H9 (cell line): ENCODE measurements around the gene SNX32. TPM values are rescaled to one million over a fixed set of nuclear protein-coding genes. Genes with fewer than 3 reads are reported as not detected.

ENCODE experiments used
- DNase-seq: peaks from one replicate; pipeline ENCODE4 v3.0.0-alpha.2; 2017
- H2AFZ ChIP-seq: one replicate; pipeline ENCODE4 v1.6.1; 2013; ENCODE audit warnings: mild to moderate bottlenecking, low read length, control low read depth, moderate library complexity
- H2AK5ac ChIP-seq: 2 replicates; pipeline ENCODE4 v1.6.1; 2013; ENCODE audit warnings: low read length, control low read depth, mixed read lengths; ENCODE audit not compliant: insufficient read length
- H2BK120ac ChIP-seq: one replicate; pipeline ENCODE4 v1.6.1; 2013; ENCODE audit warnings: low read depth, mild to moderate bottlenecking, low read length, control low read depth, inconsistent platforms; ENCODE audit not compliant: poor library complexity, severe bottlenecking
- H2BK12ac ChIP-seq: 2 replicates; pipeline ENCODE4 v1.6.1; 2013; ENCODE audit warnings: low read length, control low read depth, mixed read lengths, low read depth; ENCODE audit not compliant: insufficient read length
- H2BK15ac ChIP-seq: 2 replicates; pipeline ENCODE4 v1.6.1; 2013; ENCODE audit warnings: low read depth, low read length, control low read depth
- H2BK20ac ChIP-seq: one replicate; pipeline ENCODE4 v1.6.1; 2013; ENCODE audit warnings: low read depth, mild to moderate bottlenecking, low read length, control low read depth, inconsistent platforms; ENCODE audit not compliant: poor library complexity, severe bottlenecking
- H2BK5ac ChIP-seq: 2 replicates; pipeline ENCODE4 v1.6.1; 2013; ENCODE audit warnings: low read length, control low read depth, mixed read lengths; ENCODE audit not compliant: insufficient read length
- H3K14ac ChIP-seq: 2 replicates; pipeline ENCODE4 v1.6.1; 2013; ENCODE audit warnings: low read length, control low read depth; ENCODE audit not compliant: insufficient read depth
- H3K18ac ChIP-seq: 2 replicates; pipeline ENCODE4 v1.6.1; 2013; ENCODE audit warnings: low read depth, mild to moderate bottlenecking, mixed read lengths, low read length, control low read depth; ENCODE audit not compliant: insufficient read length
- H3K23ac ChIP-seq: 2 replicates; pipeline ENCODE4 v1.6.1; 2013; ENCODE audit warnings: low read length, control low read depth, mixed read lengths, low read depth; ENCODE audit not compliant: insufficient read length
- H3K23me2 ChIP-seq: 2 replicates; pipeline ENCODE4 v1.6.1; 2013; ENCODE audit warnings: low read depth, mild to moderate bottlenecking, mixed read lengths, low read length, control low read depth; ENCODE audit not compliant: insufficient read length, poor library complexity, severe bottlenecking
- H3K27ac ChIP-seq: 2 replicates; pipeline ENCODE4 v1.5.1; 2013; ENCODE audit warnings: low read length, control low read depth, mixed read lengths, low read depth; ENCODE audit not compliant: insufficient read length
- H3K27me3 ChIP-seq: 2 replicates; pipeline ENCODE4 v1.6.1; 2013; ENCODE audit warnings: low read length, control low read depth, inconsistent platforms; ENCODE audit not compliant: insufficient read depth
- H3K4ac ChIP-seq: 2 replicates; pipeline ENCODE4 v1.6.1; 2013; ENCODE audit warnings: low read depth, mild to moderate bottlenecking, control low read depth, inconsistent platforms, low read length, moderate library complexity
- H3K4me1 ChIP-seq: 2 replicates; pipeline ENCODE4 v1.6.1; 2013; ENCODE audit warnings: low read length, control low read depth, inconsistent platforms; ENCODE audit not compliant: insufficient read depth
- H3K4me2 ChIP-seq: 2 replicates; pipeline ENCODE4 v1.6.1; 2013; ENCODE audit warnings: low read length, control low read depth, mixed read lengths; ENCODE audit not compliant: insufficient read length, insufficient read depth
- H3K56ac ChIP-seq: 2 replicates; pipeline ENCODE4 v1.6.1; 2013; ENCODE audit warnings: low read depth, mild to moderate bottlenecking, mixed read lengths, low read length, control low read depth; ENCODE audit not compliant: insufficient read length
- H3K79me1 ChIP-seq: 2 replicates; pipeline ENCODE4 v1.6.1; 2013; ENCODE audit warnings: low read depth, mild to moderate bottlenecking, moderate library complexity, low read length, control low read depth, inconsistent platforms; ENCODE audit not compliant: insufficient read depth, poor library complexity, severe bottlenecking
- H3K79me2 ChIP-seq: 2 replicates; pipeline ENCODE4 v1.6.1; 2013; ENCODE audit warnings: low read length, control low read depth, inconsistent platforms; ENCODE audit not compliant: insufficient read depth
- H3K9ac ChIP-seq: 2 replicates; pipeline ENCODE4 v1.6.1; 2013; ENCODE audit warnings: low read length, control low read depth, mixed read lengths; ENCODE audit not compliant: insufficient read length; ENCODE audit errors: extremely low read depth
- H3K9me3 ChIP-seq: one replicate; pipeline ENCODE4 v1.6.1; 2013; ENCODE audit warnings: low read depth, low read length, inconsistent platforms; ENCODE audit not compliant: control insufficient read depth
- H3T11ph ChIP-seq: one replicate; pipeline ENCODE4 v1.6.1; 2013; ENCODE audit warnings: mild to moderate bottlenecking, low read length, control low read depth, inconsistent platforms
- H4K20me1 ChIP-seq: one replicate; pipeline ENCODE4 v1.6.1; 2013; ENCODE audit not compliant: control insufficient read depth, insufficient read length, insufficient read depth
- H4K5ac ChIP-seq: 2 replicates; pipeline ENCODE4 v1.6.1; 2013; ENCODE audit warnings: low read depth, mild to moderate bottlenecking, mixed read lengths, low read length, control low read depth; ENCODE audit not compliant: insufficient read length
- H4K8ac ChIP-seq: replicated peaks from 2 replicates; pipeline ENCODE4 v1.6.1; 2013; ENCODE audit warnings: low read length, control low read depth, mixed read lengths, low read depth; ENCODE audit not compliant: insufficient read length
- H4K91ac ChIP-seq: 2 replicates; pipeline ENCODE4 v1.6.1; 2013; ENCODE audit warnings: low read depth, mild to moderate bottlenecking, moderate library complexity, mixed read lengths, low read length, control low read depth; ENCODE audit not compliant: insufficient read length
- H3K27ac Mint-ChIP-seq, 3 experiments: 2 replicates in 2 of 3; 3 replicates in 1 of 3; pipeline ENCODE4 v1.8.0; 2020 to 2021; ENCODE audit warnings: mixed read lengths in 3 of 3, mild to moderate bottlenecking in 1 of 3, moderate library complexity in 1 of 3
- H3K27me3 Mint-ChIP-seq: 2 replicates; pipeline ENCODE4 v1.8.0; 2021; ENCODE audit warnings: low read depth, mild to moderate bottlenecking, moderate library complexity, mixed read lengths
- H3K36me3 Mint-ChIP-seq, 3 experiments: 2 replicates in 2 of 3; 3 replicates in 1 of 3; pipeline ENCODE4 v1.8.0; 2020 to 2021; ENCODE audit warnings: low read depth in 3 of 3, mixed read lengths in 3 of 3; ENCODE audit not compliant: insufficient read depth in 1 of 3
- H3K4me1 Mint-ChIP-seq, 2 experiments: 2 replicates each; pipeline ENCODE4 v1.8.0; 2020; ENCODE audit warnings: mixed read lengths in 2 of 2
- H3K4me3 Mint-ChIP-seq, 2 experiments: 2 replicates in 1 of 2; 3 replicates in 1 of 2; pipeline ENCODE4 v1.8.0; 2020 to 2021; ENCODE audit warnings: mild to moderate bottlenecking in 2 of 2, mixed read lengths in 2 of 2, moderate library complexity in 1 of 2
- H3K9me3 Mint-ChIP-seq, 2 experiments: 2 replicates in 1 of 2; 3 replicates in 1 of 2; pipeline ENCODE4 v1.8.0; 2020; ENCODE audit warnings: mild to moderate bottlenecking in 2 of 2, mixed read lengths in 2 of 2, moderate library complexity in 1 of 2
- CTCF ChIP-seq: fragments of 200-600 bp; sonication (generic); conservative IDR thresholded peaks from 3 replicates; pipeline ENCODE4 v1.8.0; 2021; ENCODE audit warnings: antibody characterized with exemption, mild to moderate bottlenecking
- WGBS: extraction: QIAGEN DNeasy Blood & Tissue Kit; methylation state at CpG from one replicate; pipeline ENCODE4 v1.1.7; 2013; ENCODE audit warnings: missing lambda C conversion rate, low lambda C conversion rate, mixed read lengths; ENCODE audit not compliant: insufficient read length; ENCODE audit errors: extremely low coverage; 5-methylcytosine and 5-hydroxymethylcytosine counted together
- total RNA-seq: library from RNA; stranded (reverse); gene quantifications from 2 replicates; pipeline ENCODE4 v1.2.1, GENCODE V29; 2021

SNX32 gene
- total RNA-seq, 1 experiment from 2014 or later, result 1.2 TPM

DNA sequence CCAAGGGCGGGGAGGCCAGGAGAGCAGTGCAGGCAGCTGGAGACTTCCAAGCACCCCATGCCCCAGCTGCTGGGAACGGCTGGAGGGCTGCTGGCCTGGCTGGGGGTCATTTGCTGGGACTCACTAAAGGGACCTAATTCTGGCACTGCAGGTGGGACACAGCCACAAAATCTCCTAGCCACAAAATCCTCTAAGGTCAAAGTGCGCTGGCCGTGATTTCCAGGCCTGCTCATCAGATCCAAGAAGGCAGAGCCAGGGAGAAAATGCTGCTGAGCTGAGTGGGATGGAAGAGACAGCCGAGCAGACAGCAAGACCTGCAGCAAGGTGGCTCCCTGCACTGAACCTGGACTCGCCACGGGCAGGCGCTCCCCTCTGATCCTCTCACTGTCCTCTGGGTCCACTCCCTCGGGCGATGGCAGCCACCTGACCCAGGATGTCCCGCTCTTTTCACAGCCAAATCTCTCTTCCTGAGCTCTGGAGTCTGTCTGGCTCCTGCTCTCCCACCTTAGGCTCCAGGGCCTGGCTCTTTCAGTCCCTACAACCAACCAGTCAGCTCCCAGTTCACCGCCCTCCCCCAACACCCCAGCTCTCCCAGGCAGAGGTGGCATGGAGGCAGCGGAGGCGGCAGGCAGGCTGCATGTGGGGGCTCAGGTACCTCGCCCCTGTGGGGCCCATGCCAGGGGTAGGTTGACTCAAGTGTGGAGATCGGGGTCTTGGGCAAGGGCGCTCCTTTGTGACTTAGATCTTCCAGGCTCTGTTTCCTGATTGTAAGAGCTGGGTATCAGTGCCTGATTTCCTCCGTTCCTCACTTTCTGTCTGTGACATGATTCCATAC, 32.4 kb upstream of the SNX32 start:
- H3K4me1 Mint-ChIP-seq, result peaks cover 23 to 38% of the 10 kb centered on the region in 2 experiments

More for the DNA sequence above, 32.4 kb upstream of the SNX32 start:
- Histone ChIP-seq H2BK12ac (no peak overlapping the region), H2BK120ac (no peak overlapping the region), H3K79me1 (no peaks in the 10 kb centered on the region), H3K18ac (no peak overlapping the region), H4K91ac (no peak overlapping the region), H3K9ac (no peak overlapping the region), H3K27ac (no peak overlapping the region), H3K56ac (no peak overlapping the region), H2BK20ac (no peak overlapping the region), H2BK15ac (no peak overlapping the region), H2AK5ac (no peak overlapping the region), H3K9me3 (no peaks in the 10 kb centered on the region), H4K5ac (no peak overlapping the region), H3K4me1 (no peaks in the 10 kb centered on the region), H3K14ac (peak overlapping the region; percentile 12; the same call in 1 of the 2 replicates), H3T11ph (no peak overlapping the region), H3K4ac (no peak overlapping the region), H2AFZ (no peak overlapping the region), H4K8ac (no peak overlapping the region), H4K20me1 (no peaks in the 10 kb centered on the region), H2BK5ac (no peak overlapping the region), H3K23ac (no peak overlapping the region), H3K79me2 (no peaks in the 10 kb centered on the region), H3K27me3 (no peaks in the 10 kb centered on the region; the same call in 1 of the 2 replicates), H3K23me2 (no peaks in the 10 kb centered on the region), H3K4me2 (no peak overlapping the region)
- TF ChIP-seq CTCF, result no peak
- Mint-ChIP-seq H3K36me3 (no peaks in the 10 kb centered on the region), H3K27ac (peak overlapping the region in 1 of 3 experiments; percentile 88; a peak in 1 of 7 replicates), H3K9me3 (no peaks in the 10 kb centered on the region), H3K27me3 (peaks cover 11% of the 10 kb centered on the region), H3K4me3 (no peak overlapping the region)
- WGBS, result no CpG with 5 or more reads among the region's 18 CpGs
- no peak for DNase-seq
